ENCODE data around the gene SCAMP4.
A peak's percentile ranks its signal among the peaks of the same experiment; 100 is the strongest.

The SCAMP4 gene

GRCh38 chr19:1944088-1944915 lies 39.1 kb downstream of the SCAMP4 start:
- Histone ChIP-seq H3K4me1 (ENCODE audit: control insufficient read depth in 5 of 5, insufficient read depth in 5 of 5, low read length in 5 of 5) (peaks cover 5 to 61% (median 44%) of the 10 kb centered on the region in 5 donors), H3K9ac (ENCODE audit: low read length in 5 of 5) (peak overlapping the region in 1 of 5 donors; percentile 5), H3K27me3 (ENCODE audit: control insufficient read depth in 5 of 5, insufficient read depth in 4 of 5, low read length in 5 of 5) (no peaks in the 10 kb centered on the region), H3K27ac (ENCODE audit: low read depth, low read length) (no peak overlapping the region), H3K36me3 (ENCODE audit: control insufficient read depth in 5 of 5, insufficient read depth in 5 of 5, low read length in 5 of 5) (peaks cover 0 to 3% (median 0%) of the 10 kb centered on the region in 5 donors), H3K4me3 (ENCODE audit: low read depth in 1 of 5, low read length in 5 of 5) (no peak overlapping the region), H3K9me3 (ENCODE audit: control insufficient read depth in 5 of 5, low read length in 5 of 5) (no peaks in the 10 kb centered on the region)

DNA sequence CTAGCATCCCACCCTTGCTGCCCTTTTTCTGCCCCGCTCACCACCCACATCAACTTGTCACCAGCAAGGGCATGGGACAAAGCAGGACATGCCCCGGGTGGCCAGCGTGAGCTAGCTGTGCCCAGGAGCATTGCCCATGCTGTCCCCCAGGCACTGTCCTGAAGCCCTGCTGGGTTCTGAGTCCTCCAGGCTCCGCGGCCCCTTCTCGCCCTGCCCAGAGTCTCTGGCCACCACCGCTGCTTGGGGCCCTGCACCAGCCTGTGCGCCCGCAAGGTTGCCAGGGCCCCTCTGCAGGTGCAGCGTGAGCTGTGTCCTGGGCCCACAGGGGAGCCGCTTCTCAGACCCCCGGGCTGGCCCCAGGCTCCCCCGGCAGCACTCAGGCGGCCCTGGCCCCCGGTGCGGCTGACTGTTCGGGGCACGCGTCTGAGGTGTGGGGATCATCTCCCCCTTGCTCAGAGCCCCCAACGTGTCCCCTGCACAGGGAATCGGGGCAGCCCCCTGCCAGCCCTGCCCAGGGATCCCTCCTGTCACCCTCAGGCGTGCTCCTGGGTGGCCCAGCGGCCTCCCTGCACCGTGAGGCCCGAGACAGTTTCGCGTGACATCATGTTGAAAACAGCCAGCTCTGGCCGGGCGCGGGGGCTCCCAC lies 39.8 kb downstream of the SCAMP4 start:
- Histone ChIP-seq H3K36me3 (ENCODE audit: control insufficient read depth in 5 of 5, insufficient read depth in 5 of 5, low read length in 5 of 5) (peaks cover 0 to 4% (median 2%) of the 10 kb centered on the region in 5 donors), H3K9ac (ENCODE audit: low read length in 5 of 5) (no peak overlapping the region), H3K27me3 (ENCODE audit: control insufficient read depth in 5 of 5, insufficient read depth in 4 of 5, low read length in 5 of 5) (no peaks in the 10 kb centered on the region), H3K27ac (ENCODE audit: low read depth, low read length) (no peak overlapping the region), H3K9me3 (ENCODE audit: control insufficient read depth in 5 of 5, low read length in 5 of 5) (no peaks in the 10 kb centered on the region), H3K4me3 (ENCODE audit: low read depth in 1 of 5, low read length in 5 of 5) (no peak overlapping the region), H3K4me1 (ENCODE audit: control insufficient read depth in 5 of 5, insufficient read depth in 5 of 5, low read length in 5 of 5) (peaks cover 5 to 56% (median 39%) of the 10 kb centered on the region in 5 donors)

GRCh38 chr19:1945899-1946298 lies 40.7 kb downstream of the SCAMP4 start:
- H3K9ac ChIP-seq (ENCODE audit: low read length in 5 of 5): no peak overlapping the region
- no peak overlapping the region for H3K4me3 ChIP-seq (ENCODE audit: low read depth in 1 of 5, low read length in 5 of 5)
- H3K27ac ChIP-seq (ENCODE audit: low read depth, low read length): no peak overlapping the region
- H3K36me3 ChIP-seq (ENCODE audit: control insufficient read depth in 5 of 5, insufficient read depth in 5 of 5, low read length in 5 of 5): peaks cover 0 to 4% (median 2%) of the 10 kb centered on the region in 5 donors
- H3K4me1 ChIP-seq (ENCODE audit: control insufficient read depth in 5 of 5, insufficient read depth in 5 of 5, low read length in 5 of 5): peaks cover 5 to 51% (median 35%) of the 10 kb centered on the region in 5 donors
- no peaks in the 10 kb centered on the region for H3K9me3 ChIP-seq (ENCODE audit: control insufficient read depth in 5 of 5, low read length in 5 of 5)
- H3K27me3 ChIP-seq (ENCODE audit: control insufficient read depth in 5 of 5, insufficient read depth in 4 of 5, low read length in 5 of 5): no peaks in the 10 kb centered on the region

- Histone ChIP-seq H3K4me1 (ENCODE audit: control insufficient read depth in 5 of 5, insufficient read depth in 5 of 5, low read length in 5 of 5) (peaks cover 5 to 41% (median 27%) of the 10 kb centered on the region in 5 donors), H3K9ac (ENCODE audit: low read length in 5 of 5) (no peak overlapping the region), H3K27ac (ENCODE audit: low read depth, low read length) (no peak overlapping the region), H3K4me3 (ENCODE audit: low read depth in 1 of 5, low read length in 5 of 5) (no peak overlapping the region), H3K36me3 (ENCODE audit: control insufficient read depth in 5 of 5, insufficient read depth in 5 of 5, low read length in 5 of 5) (peaks cover 0 to 11% (median 2%) of the 10 kb centered on the region in 5 donors), H3K27me3 (ENCODE audit: control insufficient read depth in 5 of 5, insufficient read depth in 4 of 5, low read length in 5 of 5) (no peaks in the 10 kb centered on the region), H3K9me3 (ENCODE audit: control insufficient read depth in 5 of 5, low read length in 5 of 5) (no peaks in the 10 kb centered on the region)
Observed at GRCh38 chr19:1947651-1948209, 42.5 kb downstream of the SCAMP4 start.

GRCh38 chr19:1949304-1950101 lies 44.3 kb downstream of the SCAMP4 start:
- Histone ChIP-seq H3K4me3 (ENCODE audit: low read depth in 1 of 5, low read length in 5 of 5) (no peak overlapping the region), H3K4me1 (ENCODE audit: control insufficient read depth in 5 of 5, insufficient read depth in 5 of 5, low read length in 5 of 5) (peaks cover 2 to 23% (median 13%) of the 10 kb centered on the region in 5 donors), H3K27ac (ENCODE audit: low read depth, low read length) (no peak overlapping the region), H3K9me3 (ENCODE audit: control insufficient read depth in 5 of 5, low read length in 5 of 5) (no peaks in the 10 kb centered on the region), H3K27me3 (ENCODE audit: control insufficient read depth in 5 of 5, insufficient read depth in 4 of 5, low read length in 5 of 5) (no peaks in the 10 kb centered on the region), H3K36me3 (ENCODE audit: control insufficient read depth in 5 of 5, insufficient read depth in 5 of 5, low read length in 5 of 5) (peaks cover 0 to 24% (median 4%) of the 10 kb centered on the region in 5 donors), H3K9ac (ENCODE audit: low read length in 5 of 5) (no peak overlapping the region)

DNA sequence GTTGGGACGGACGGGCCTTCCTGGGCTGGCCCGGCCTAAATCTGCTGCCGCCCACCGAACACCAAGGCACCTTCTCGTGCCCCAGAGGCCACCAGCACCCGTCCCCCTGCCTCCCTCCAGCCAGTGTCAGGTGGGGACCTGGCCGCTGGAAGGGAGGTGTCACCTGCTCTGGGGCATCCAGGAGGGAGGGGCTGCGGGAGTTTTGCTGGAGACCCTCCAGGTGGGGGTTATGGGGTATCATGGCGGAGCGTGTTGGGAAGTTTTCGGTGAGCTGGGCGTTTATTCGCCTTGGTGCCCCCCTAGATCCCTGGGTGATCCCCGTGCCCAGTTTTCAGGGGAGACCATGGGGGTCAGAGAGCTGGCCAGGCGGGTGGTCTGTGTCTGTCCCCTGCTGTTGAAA lies 45.4 kb downstream of the SCAMP4 start:
- Histone ChIP-seq H3K9me3 (ENCODE audit: control insufficient read depth in 5 of 5, low read length in 5 of 5) (no peaks in the 10 kb centered on the region), H3K4me1 (ENCODE audit: control insufficient read depth in 5 of 5, insufficient read depth in 5 of 5, low read length in 5 of 5) (peaks cover 2 to 18% (median 5%) of the 10 kb centered on the region in 5 donors), H3K4me3 (ENCODE audit: low read depth in 1 of 5, low read length in 5 of 5) (no peak overlapping the region), H3K36me3 (ENCODE audit: control insufficient read depth in 5 of 5, insufficient read depth in 5 of 5, low read length in 5 of 5) (peaks cover 0 to 26% (median 4%) of the 10 kb centered on the region in 5 donors), H3K9ac (ENCODE audit: low read length in 5 of 5) (no peak overlapping the region), H3K27ac (ENCODE audit: low read depth, low read length) (no peak overlapping the region), H3K27me3 (ENCODE audit: control insufficient read depth in 5 of 5, insufficient read depth in 4 of 5, low read length in 5 of 5) (no peaks in the 10 kb centered on the region)

DNA sequence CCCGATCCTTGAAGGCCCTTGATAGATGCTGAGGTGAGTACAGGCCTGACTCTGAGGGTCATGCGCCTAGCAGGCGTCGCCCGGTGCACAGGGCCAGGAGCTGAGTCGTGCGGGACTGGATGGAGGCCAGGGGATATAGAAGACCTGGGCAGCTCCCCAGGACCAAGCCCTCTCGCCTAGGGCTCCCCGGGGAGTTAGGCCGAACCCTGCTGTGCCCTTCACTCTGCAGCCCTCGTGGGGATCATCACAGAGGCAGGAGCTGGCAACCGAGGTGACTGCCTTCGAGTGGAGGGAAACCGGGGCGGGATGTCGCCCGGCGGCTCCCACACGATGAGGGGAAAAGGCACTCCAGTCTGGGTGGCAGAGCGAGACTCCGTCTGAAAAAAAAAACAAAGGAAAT lies 47.4 kb downstream of the SCAMP4 start:
- peaks cover 0 to 23% (median 4%) of the 10 kb centered on the region in 5 donors for H3K36me3 ChIP-seq (ENCODE audit: control insufficient read depth in 5 of 5, insufficient read depth in 5 of 5, low read length in 5 of 5)

DNA sequence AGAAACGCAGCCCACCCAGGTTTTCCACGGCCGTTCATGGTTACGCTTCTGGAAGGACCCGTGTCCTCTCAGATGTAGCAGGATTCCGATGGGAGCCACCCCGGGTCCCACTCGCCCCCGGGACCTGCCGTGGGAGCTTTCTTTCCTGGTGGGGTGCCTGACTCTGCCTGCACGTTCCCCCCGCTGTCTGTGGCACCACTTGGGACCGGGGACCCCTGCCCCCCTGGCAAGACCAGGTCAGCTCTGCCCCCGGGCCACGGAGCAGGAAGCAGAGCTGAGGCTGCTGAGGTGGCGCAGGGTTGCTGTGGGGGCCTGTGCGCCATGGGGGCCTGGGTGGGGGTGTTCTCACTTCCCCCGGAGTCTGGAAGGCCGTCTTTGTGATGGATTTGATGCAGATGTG lies 47.8 kb downstream of the SCAMP4 start:
- peaks cover 0 to 23% (median 4%) of the 10 kb centered on the region in 5 donors for H3K36me3 ChIP-seq (ENCODE audit: control insufficient read depth in 5 of 5, insufficient read depth in 5 of 5, low read length in 5 of 5)
- H3K4me1 ChIP-seq (ENCODE audit: control insufficient read depth in 5 of 5, insufficient read depth in 5 of 5, low read length in 5 of 5): peaks cover 2 to 22% (median 14%) of the 10 kb centered on the region in 5 donors
- H3K4me3 ChIP-seq (ENCODE audit: low read depth in 1 of 5, low read length in 5 of 5): no peak overlapping the region
- no peak overlapping the region for H3K27ac ChIP-seq (ENCODE audit: low read depth, low read length)
- no peaks in the 10 kb centered on the region for H3K9me3 ChIP-seq (ENCODE audit: control insufficient read depth in 5 of 5, low read length in 5 of 5)
- no peak overlapping the region for H3K9ac ChIP-seq (ENCODE audit: low read length in 5 of 5)
- H3K27me3 ChIP-seq (ENCODE audit: control insufficient read depth in 5 of 5, insufficient read depth in 4 of 5, low read length in 5 of 5): no peaks in the 10 kb centered on the region

More for the DNA sequence above, 47.4 kb downstream of the SCAMP4 start:
- no peaks in the 10 kb centered on the region for H3K9me3 ChIP-seq (ENCODE audit: control insufficient read depth in 5 of 5, low read length in 5 of 5)
- no peaks in the 10 kb centered on the region for H3K27me3 ChIP-seq (ENCODE audit: control insufficient read depth in 5 of 5, insufficient read depth in 4 of 5, low read length in 5 of 5)
- H3K4me1 ChIP-seq (ENCODE audit: control insufficient read depth in 5 of 5, insufficient read depth in 5 of 5, low read length in 5 of 5): peaks cover 2 to 24% (median 14%) of the 10 kb centered on the region in 5 donors
- no peak overlapping the region for H3K4me3 ChIP-seq (ENCODE audit: low read depth in 1 of 5, low read length in 5 of 5)
- no peak overlapping the region for H3K9ac ChIP-seq (ENCODE audit: low read length in 5 of 5)
- H3K27ac ChIP-seq (ENCODE audit: low read depth, low read length): no peak overlapping the region

DNA sequence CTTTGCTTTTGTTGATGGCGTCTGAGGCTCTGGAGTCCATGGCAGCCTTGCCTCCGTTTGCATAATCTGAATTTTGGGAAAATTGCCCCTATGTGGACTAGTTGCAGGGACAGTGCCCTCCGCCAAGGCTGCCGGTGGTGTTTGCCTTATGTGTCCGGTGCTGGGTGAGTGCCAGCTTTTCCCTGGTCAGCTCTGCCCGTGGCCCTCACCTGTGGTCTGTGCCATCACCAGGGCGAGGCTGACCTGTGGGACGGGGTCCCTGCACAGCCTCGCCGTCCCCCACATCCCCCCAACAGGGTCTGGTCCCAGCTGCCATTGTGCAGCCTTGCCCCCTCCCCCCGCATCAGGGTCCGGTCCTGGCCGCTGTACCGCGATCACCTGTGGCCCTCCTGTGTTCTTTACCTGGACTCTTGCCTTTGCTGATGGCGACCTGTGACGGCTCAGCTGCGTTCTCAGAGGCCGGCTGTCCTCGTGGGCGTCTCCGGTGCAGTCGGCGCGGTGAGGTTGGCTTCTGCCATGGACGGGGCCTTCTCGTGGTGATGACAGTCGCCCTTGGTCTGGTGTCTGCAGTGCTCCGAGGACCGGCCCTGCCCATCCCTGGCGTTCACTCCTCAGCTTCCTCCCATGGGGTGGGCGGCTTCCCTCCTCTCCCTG lies 48.4 kb downstream of the SCAMP4 start:
- H3K4me1 ChIP-seq (ENCODE audit: control insufficient read depth in 5 of 5, insufficient read depth in 5 of 5, low read length in 5 of 5): peaks cover 2 to 22% (median 14%) of the 10 kb centered on the region in 5 donors
- H3K9ac ChIP-seq (ENCODE audit: low read length in 5 of 5): no peak overlapping the region
- H3K4me3 ChIP-seq (ENCODE audit: low read depth in 1 of 5, low read length in 5 of 5): no peak overlapping the region
- H3K9me3 ChIP-seq (ENCODE audit: control insufficient read depth in 5 of 5, low read length in 5 of 5): no peaks in the 10 kb centered on the region
- H3K27me3 ChIP-seq (ENCODE audit: control insufficient read depth in 5 of 5, insufficient read depth in 4 of 5, low read length in 5 of 5): no peaks in the 10 kb centered on the region
- peaks cover 0 to 23% (median 4%) of the 10 kb centered on the region in 5 donors for H3K36me3 ChIP-seq (ENCODE audit: control insufficient read depth in 5 of 5, insufficient read depth in 5 of 5, low read length in 5 of 5)
- H3K27ac ChIP-seq (ENCODE audit: low read depth, low read length): no peak overlapping the region
